Hepatocyte (in vitro differentiated cells): ENCODE data around the gene SLC25A27.

ENCODE experiments used
- CTCF ChIP-seq: fragments of 200-600 bp; sonication (generic); IDR thresholded peaks from 2 replicates; pipeline ENCODE4 v1.5.1; 2016; ENCODE audit warnings: antibody characterized with exemption, mild to moderate bottlenecking; ENCODE audit not compliant: poor library complexity
- EZH2 ChIP-seq: fragments of 200-600 bp; sonication (generic); IDR thresholded peaks from 2 replicates; pipeline ENCODE4 v1.6.1; 2016; ENCODE audit warnings: antibody characterized with exemption, mild to moderate bottlenecking, borderline replicate concordance

- TF ChIP-seq CTCF (no peak), EZH2 (no peak)
Observed at GRCh38 chr6:46706464-46706863, 53.7 kb downstream of the SLC25A27 start.
